HL-60/S4 (cell line): Measurements from ENCODE around the gene PYGO2.
"Not testable (repeated sequence)": the region's sequence is repeated elsewhere in the genome, so short reads cannot be mapped to it uniquely, and the experiment has no call there.

Experiments
- in situ Hi-C: fragments of 300-500 bp; cut with MboI; formaldehyde crosslinking; loops from 2 replicates; pipeline ENCODE4 v1.14.3; 2022; ENCODE audit warnings: low sequenced_read_pairs

The PYGO2 gene

GRCh38 chr1:155000411-155000725 is 38.8 kb upstream of the PYGO2 start:
- in situ Hi-C loops: no loop called here

GRCh38 chr1:154999571-155000410 is 38.2 kb upstream of the PYGO2 start:
- in situ Hi-C loops: no loop called here

- in situ Hi-C loops: no loop called here
These were observed 37.4 kb upstream of the PYGO2 start for GRCh38 chr1:154998818-154999570.

- in situ Hi-C loops: no loop called here
These were observed 36.7 kb upstream of the PYGO2 start for GRCh38 chr1:154998201-154998780.

- in situ Hi-C loops: no loop called here
These were observed 35.6 kb upstream of the PYGO2 start for GRCh38 chr1:154996966-154997701.

- in situ Hi-C loops: not testable (repeated sequence)
These were observed 33.9 kb upstream of the PYGO2 start for GRCh38 chr1:154995301-154995983.

GRCh38 chr1:154994591-154994990 is 33.0 kb upstream of the PYGO2 start:
- in situ Hi-C loops: no loop called here

- in situ Hi-C loops: no loop called here
These were observed 32.6 kb upstream of the PYGO2 start for GRCh38 chr1:154994269-154994587.

- in situ Hi-C loops: no loop called here
These were observed 32.1 kb upstream of the PYGO2 start, which contains the start of gene LENEP for GRCh38 chr1:154993572-154994268. Gene LENEP (plus strand): TSS chr1:154993586. CDS start chr1:154993608, 22 bp downstream.

GRCh38 chr1:154992721-154993571 is 31.4 kb upstream of the PYGO2 start:
- in situ Hi-C loops: no loop called here

- in situ Hi-C loops: no loop called here
These were observed 28.7 kb upstream of the PYGO2 start for GRCh38 chr1:154990276-154990675.

- in situ Hi-C loops: no loop called here
These were observed 27.7 kb upstream of the PYGO2 start for GRCh38 chr1:154989195-154989860.

- in situ Hi-C loops: no loop called here
These were observed 26.7 kb upstream of the PYGO2 start for GRCh38 chr1:154988058-154988954.

- in situ Hi-C loops: no loop called here
These were observed 25.7 kb upstream of the PYGO2 start for GRCh38 chr1:154987326-154987725.

- in situ Hi-C loops: not testable (repeated sequence)
These were observed 25.2 kb upstream of the PYGO2 start for GRCh38 chr1:154986736-154987135.

- in situ Hi-C loops: no loop called here
These were observed 22.3 kb upstream of the PYGO2 start for GRCh38 chr1:154983776-154984466.
